Muscle of arm (tissue), 12 donors: ENCODE results near the gene DTWD2. TPM values are rescaled to one million over a fixed set of nuclear protein-coding genes. Genes with fewer than 3 reads are reported as not detected.
A peak's percentile ranks its signal among the peaks of the same experiment; 100 is the strongest.
"Not testable (repeated sequence)": the region's sequence is repeated elsewhere in the genome, so short reads cannot be mapped to it uniquely, and the experiment has no call there.

Source experiments
- DNase-seq: peaks from one replicate; pipeline ENCODE4 v3.0.0-alpha.2; 2013
- polyA plus RNA-seq, 12 donors: library from polyadenylated mRNA; unstranded; fragments of 120-200 nt; gene quantifications; one replicate each; pipeline ENCODE4 v1.2.1, GENCODE V29; 2013; ENCODE audit not compliant: insufficient read length in 12 of 12

Gene DTWD2
- polyA plus RNA-seq, 12 donors = 5.7 to 15.5 (median 7.7) TPM; not detected in 1

GRCh38 chr5:118953652-118954005 is 34.7 kb downstream of the DTWD2 start:
- DNase-seq = no peak

GRCh38 chr5:118952992-118953651 is 35.2 kb downstream of the DTWD2 start:
- no peak for DNase-seq

GRCh38 chr5:118952306-118952705 is 36.0 kb downstream of the DTWD2 start:
- DNase-seq = not testable (repeated sequence)

- DNase-seq = not testable (repeated sequence)
Observed at GRCh38 chr5:118950354-118950753, 38.0 kb downstream of the DTWD2 start.

GRCh38 chr5:118946138-118946800 is 42.1 kb downstream of the DTWD2 start:
- DNase-seq = no peak

- no peak for DNase-seq
Observed at GRCh38 chr5:118937393-118938061, 50.8 kb downstream of the DTWD2 start.

GRCh38 chr5:118933703-118934102 is 54.6 kb downstream of the DTWD2 start:
- DNase-seq = no peak

GRCh38 chr5:118931564-118931963 is 56.8 kb downstream of the DTWD2 start:
- no peak for DNase-seq

- DNase-seq = no peak
Observed at GRCh38 chr5:118924006-118924389, 64.3 kb downstream of the DTWD2 start.

- DNase-seq = no peak
Observed at GRCh38 chr5:118923295-118924005, 64.9 kb downstream of the DTWD2 start.

- no peak for DNase-seq
Observed at GRCh38 chr5:118921866-118922265, 66.5 kb downstream of the DTWD2 start.

GRCh38 chr5:118919016-118919415 is 69.3 kb downstream of the DTWD2 start:
- DNase-seq = no peak

- no peak for DNase-seq
Observed at GRCh38 chr5:118918232-118918631, 70.1 kb downstream of the DTWD2 start.

- DNase-seq = not testable (repeated sequence)
Observed at GRCh38 chr5:118907536-118907935, 80.8 kb downstream of the DTWD2 start.

- no peak for DNase-seq
Observed at GRCh38 chr5:118906947-118907346, 81.4 kb downstream of the DTWD2 start.

GRCh38 chr5:118905196-118905595 is 83.2 kb downstream of the DTWD2 start:
- no peak for DNase-seq

- DNase-seq = no peak
Observed at GRCh38 chr5:118902656-118903438, 85.5 kb downstream of the DTWD2 start.

- no peak for DNase-seq
Observed at GRCh38 chr5:118894709-118895108, 93.6 kb downstream of the DTWD2 start.

- DNase-seq = peak; percentile 33
Observed at GRCh38 chr5:118891252-118891651, 97.1 kb downstream of the DTWD2 start.

- no peak for DNase-seq
Observed at GRCh38 chr5:118889165-118889564, 99.2 kb downstream of the DTWD2 start.

GRCh38 chr5:118888556-118888955 is 99.8 kb downstream of the DTWD2 start:
- DNase-seq = no peak

- no peak for DNase-seq
Observed at GRCh38 chr5:118883362-118883761, 105.0 kb downstream of the DTWD2 start.
